Kidney (tissue), 14 donors: ENCODE results near the gene CNGA4. TPM values are rescaled to one million over a fixed set of nuclear protein-coding genes. Genes with fewer than 3 reads are reported as not detected.

Experiments
- DNase-seq, 5 donors: peaks; one replicate each; pipeline ENCODE4 v3.0.0-alpha.2; 2013 to 2020
- FAIRE-seq: peaks from 2 replicates; lab custom pipeline; 2012; peaks lifted over from hg19 to GRCh38; lab: Jason Lieb, UNC
- H3K27ac ChIP-seq, 2 donors: one replicate each; pipeline ENCODE4 v1.7.0; 2013; ENCODE audit warnings: low read depth in 2 of 2, low read length in 2 of 2, inconsistent platforms in 1 of 2
- H3K27me3 ChIP-seq: one replicate; pipeline ENCODE4 v1.7.1; 2013; ENCODE audit warnings: low read length, inconsistent platforms; ENCODE audit not compliant: control insufficient read depth, insufficient read depth
- H3K36me3 ChIP-seq, 3 donors: one replicate each; pipeline versions ENCODE4 v1.7.0 to v1.7.1; 2013; ENCODE audit warnings: low read length in 3 of 3, control low read depth in 1 of 3, inconsistent platforms in 1 of 3; ENCODE audit not compliant: insufficient read depth in 3 of 3, control insufficient read depth in 2 of 3
- H3K4me1 ChIP-seq, 3 donors: one replicate each; pipeline versions ENCODE4 v1.7.0 to v1.7.1; 2013; ENCODE audit warnings: low read length in 3 of 3, inconsistent platforms in 1 of 3, low read depth in 1 of 3; ENCODE audit not compliant: control insufficient read depth in 2 of 3, insufficient read depth in 2 of 3
- H3K4me3 ChIP-seq, 3 donors: one replicate each; pipeline versions ENCODE4 v1.7.0 to v1.8.1; 2013; ENCODE audit warnings: low read length in 3 of 3, control low read depth in 1 of 3, inconsistent platforms in 1 of 3
- H3K9ac ChIP-seq, 3 donors: one replicate each; pipeline versions ENCODE4 v1.7.0 to v1.7.1; 2013; ENCODE audit warnings: low read length in 3 of 3, control low read depth in 1 of 3, inconsistent platforms in 1 of 3
- H3K9me3 ChIP-seq, 3 donors: one replicate each; pipeline versions ENCODE4 v1.7.0 to v1.7.1; 2013; ENCODE audit warnings: low read length in 3 of 3, control low read depth in 1 of 3, inconsistent platforms in 1 of 3; ENCODE audit not compliant: control insufficient read depth in 2 of 3, insufficient read depth in 1 of 3
- intact Hi-C: fragments of 100-400 bp; cut with DNase I; formaldehyde crosslinking; loops from one replicate; pipeline ENCODE4 v1.11.1; 2022
- polyA plus RNA-seq: library from polyadenylated mRNA; stranded (reverse); fragments of 350-450 nt; fragmentation: Illumina TruSeq; extraction: RNeasy Lipid Tissue Mini Kit (QIAGEN cat#74804); gene quantifications from one replicate; pipeline ENCODE4 v1.2.3, GENCODE V29; 2014; ENCODE audit warnings: low read depth, low replicate concordance; ENCODE audit not compliant: insufficient read depth
- total RNA-seq: library from RNA; stranded (reverse); fragmentation: NEBNext Ultra II Directional; extraction: Animal tissue kit (Norgen Biotek cat#: 25700); gene quantifications from one replicate; pipeline ENCODE4 v1.2.1, GENCODE V29; 2021
- TF ChIP-seq, protein P1 (sequence below): IDR thresholded peaks from 3 replicates; pipeline ENCODE4 v1.5.1; 2012; ENCODE audit warnings: mild to moderate bottlenecking, moderate library complexity, borderline replicate concordance; ENCODE audit not compliant: insufficient read depth; ENCODE audit errors: extremely low read depth
- donor health status: control.
- donor health status: control.
- donor health status: control.
- donor health status: control.
- donor health status: control.
- donor health status: DM: yes; HTN: yes; CAD: no.
- donor health status: Normal renal cell carcinoma (clear cell type).

The CNGA4 gene
- total and polyA plus RNA-seq, 2 donors from 2014 or later: 0.22 TPM; not detected in 1

GRCh38 chr11:6249770-6250555, 11.1 kb downstream of the CNGA4 start:
- H3K27me3 ChIP-seq: no peaks in the 10 kb centered on the region
- intact Hi-C loops: loop anchor here (10.0 kb wide), 1 partner anchor 105 kb away; no protein-coding TSS in a partner anchor
- DNase-seq (no peak), FAIRE-seq (no peak)
- no peak overlapping the region for H3K9ac ChIP-seq
- no peak overlapping the region for H3K27ac ChIP-seq
- H3K9me3 ChIP-seq: no peaks in the 10 kb centered on the region
- H3K4me3 ChIP-seq: no peak overlapping the region
- H3K4me1 ChIP-seq: no peaks in the 10 kb centered on the region
- no peaks in the 10 kb centered on the region for H3K36me3 ChIP-seq
- TF ChIP-seq, protein P1, sequence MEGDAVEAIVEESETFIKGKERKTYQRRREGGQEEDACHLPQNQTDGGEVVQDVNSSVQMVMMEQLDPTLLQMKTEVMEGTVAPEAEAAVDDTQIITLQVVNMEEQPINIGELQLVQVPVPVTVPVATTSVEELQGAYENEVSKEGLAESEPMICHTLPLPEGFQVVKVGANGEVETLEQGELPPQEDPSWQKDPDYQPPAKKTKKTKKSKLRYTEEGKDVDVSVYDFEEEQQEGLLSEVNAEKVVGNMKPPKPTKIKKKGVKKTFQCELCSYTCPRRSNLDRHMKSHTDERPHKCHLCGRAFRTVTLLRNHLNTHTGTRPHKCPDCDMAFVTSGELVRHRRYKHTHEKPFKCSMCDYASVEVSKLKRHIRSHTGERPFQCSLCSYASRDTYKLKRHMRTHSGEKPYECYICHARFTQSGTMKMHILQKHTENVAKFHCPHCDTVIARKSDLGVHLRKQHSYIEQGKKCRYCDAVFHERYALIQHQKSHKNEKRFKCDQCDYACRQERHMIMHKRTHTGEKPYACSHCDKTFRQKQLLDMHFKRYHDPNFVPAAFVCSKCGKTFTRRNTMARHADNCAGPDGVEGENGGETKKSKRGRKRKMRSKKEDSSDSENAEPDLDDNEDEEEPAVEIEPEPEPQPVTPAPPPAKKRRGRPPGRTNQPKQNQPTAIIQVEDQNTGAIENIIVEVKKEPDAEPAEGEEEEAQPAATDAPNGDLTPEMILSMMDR: no peak

DNA sequence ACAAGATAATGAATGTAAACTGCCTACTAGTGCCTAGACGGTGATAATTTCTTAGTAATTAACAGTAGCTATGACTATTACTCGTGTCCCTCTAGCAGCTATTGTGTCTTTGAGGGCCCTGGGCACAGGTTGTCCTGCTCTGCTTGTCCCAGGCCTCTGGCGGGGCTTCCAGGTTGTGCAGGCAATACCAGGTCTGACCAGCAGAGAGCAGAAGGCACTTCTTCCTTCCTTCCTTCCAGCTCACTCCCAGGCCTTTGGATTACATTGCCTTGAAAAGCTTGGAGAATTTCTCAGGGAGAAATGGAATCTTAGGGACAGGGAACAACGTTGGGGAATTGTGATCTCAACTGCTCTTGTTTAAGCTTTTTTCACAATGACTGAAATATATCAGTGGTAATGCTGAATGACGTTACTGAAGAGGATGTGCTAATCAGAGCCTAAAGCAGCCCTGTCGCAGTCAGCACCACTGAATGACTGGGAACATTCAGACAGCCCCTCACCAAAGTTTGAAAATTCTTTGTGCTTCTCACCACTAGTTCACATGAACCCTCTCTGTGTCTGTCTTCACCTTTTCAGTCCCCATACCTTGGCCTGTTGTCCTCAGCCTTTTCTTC, 12.3 kb downstream of the CNGA4 start:
- DNase-seq: peak; percentile 80 to 87 (median 83)
- Histone ChIP-seq H3K27ac (no peak overlapping the region), H3K4me1 (no peaks in the 10 kb centered on the region), H3K27me3 (no peaks in the 10 kb centered on the region), H3K9me3 (no peaks in the 10 kb centered on the region), H3K36me3 (no peaks in the 10 kb centered on the region), H3K4me3 (no peak overlapping the region), H3K9ac (no peak overlapping the region)
- no peak for FAIRE-seq
- intact Hi-C loops: loop anchor here (10.0 kb wide), 1 partner anchor 104 kb away; no protein-coding TSS in a partner anchor
- TF ChIP-seq, protein P1: peak; percentile 90

- H3K4me3 ChIP-seq: no peak overlapping the region
- TF ChIP-seq, protein P1: no peak
- H3K9ac ChIP-seq: no peak overlapping the region
- no peaks in the 10 kb centered on the region for H3K4me1 ChIP-seq
- no peak overlapping the region for H3K27ac ChIP-seq
- no peaks in the 10 kb centered on the region for H3K9me3 ChIP-seq
- intact Hi-C loops: loop anchor here (10.0 kb wide), 1 partner anchor 103 kb away; no protein-coding TSS in a partner anchor
- no peaks in the 10 kb centered on the region for H3K27me3 ChIP-seq
- no peaks in the 10 kb centered on the region for H3K36me3 ChIP-seq
- FAIRE-seq: no peak
- no peak for DNase-seq
Observed at GRCh38 chr11:6251990-6252473, 13.1 kb downstream of the CNGA4 start.
